ENCODE measurements around the gene WNT11.
"Not testable (repeated sequence)": the region's sequence is repeated elsewhere in the genome, so short reads cannot be mapped to it uniquely, and the experiment has no call there.

- not testable (repeated sequence) for TF ChIP-seq CTCF (IDR thresholded peaks at IDR 0.05; ENCODE audit: poor library complexity, severe bottlenecking); REST (IDR thresholded peaks at IDR 0.05; ENCODE audit: borderline replicate concordance); POLR2AphosphoS5 (IDR thresholded peaks at IDR 0.05); RAD21 (conservative IDR thresholded peaks at IDR 0.05); EP300 (conservative IDR thresholded peaks at IDR 0.05; ENCODE audit: poor library complexity, severe bottlenecking)
Measured at GRCh38 chr11:76198691-76199090, 7.6 kb downstream of the WNT11 start.
